ENCODE measurements around the gene OR7C1. TPM values are rescaled to one million over a fixed set of nuclear protein-coding genes. Genes with fewer than 3 reads are reported as not detected.

The OR7C1 gene
- total RNA-seq, 1 donor, result not detected

DNA sequence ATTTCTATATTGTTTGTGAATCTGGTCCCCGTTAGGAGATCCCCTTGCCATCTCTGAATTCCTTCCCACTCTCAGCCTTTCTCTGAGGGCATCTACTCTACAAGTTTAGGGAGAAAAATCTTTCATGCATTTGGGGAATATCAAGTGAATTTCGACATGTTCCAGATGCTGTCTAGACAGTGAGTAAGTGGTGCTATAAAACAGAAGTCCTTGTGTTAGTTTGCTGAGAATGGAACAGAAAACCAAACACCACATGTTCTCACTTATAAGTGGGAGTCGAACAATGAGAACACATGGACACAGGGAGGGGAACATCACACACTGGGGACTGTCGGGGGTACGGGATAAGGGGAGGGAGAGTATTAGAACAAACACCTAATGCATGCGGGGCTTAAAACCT is 8.6 kb upstream of the OR7C1 start:
- Histone ChIP-seq H3K79me2 (ENCODE audit: insufficient read depth, low read length) (no peaks in the 10 kb centered on the region), H4K20me1 (ENCODE audit: insufficient read depth, low read length) (no peaks in the 10 kb centered on the region), H3K27ac (ENCODE audit: low read depth, low read length) (no peak overlapping the region), H3K4me2 (ENCODE audit: insufficient read depth, low read length) (no peak overlapping the region), H3K27me3 (ENCODE audit: insufficient read depth, low read length) (no peaks in the 10 kb centered on the region), H3K4me1 (ENCODE audit: insufficient read depth, low read length) (no peaks in the 10 kb centered on the region), H3K4me3 (ENCODE audit: insufficient read depth, low read length) (no peak overlapping the region), H3K36me3 (ENCODE audit: insufficient read depth, low read length) (no peaks in the 10 kb centered on the region), H3K9me3 (ENCODE audit: low read depth, low read length) (no peaks in the 10 kb centered on the region), H2AFZ (ENCODE audit: low read length) (no peak overlapping the region)
- DNase-seq (ENCODE audit: insufficient read length, low spot score, missing footprints), result no peak
- TF ChIP-seq, protein P1, sequence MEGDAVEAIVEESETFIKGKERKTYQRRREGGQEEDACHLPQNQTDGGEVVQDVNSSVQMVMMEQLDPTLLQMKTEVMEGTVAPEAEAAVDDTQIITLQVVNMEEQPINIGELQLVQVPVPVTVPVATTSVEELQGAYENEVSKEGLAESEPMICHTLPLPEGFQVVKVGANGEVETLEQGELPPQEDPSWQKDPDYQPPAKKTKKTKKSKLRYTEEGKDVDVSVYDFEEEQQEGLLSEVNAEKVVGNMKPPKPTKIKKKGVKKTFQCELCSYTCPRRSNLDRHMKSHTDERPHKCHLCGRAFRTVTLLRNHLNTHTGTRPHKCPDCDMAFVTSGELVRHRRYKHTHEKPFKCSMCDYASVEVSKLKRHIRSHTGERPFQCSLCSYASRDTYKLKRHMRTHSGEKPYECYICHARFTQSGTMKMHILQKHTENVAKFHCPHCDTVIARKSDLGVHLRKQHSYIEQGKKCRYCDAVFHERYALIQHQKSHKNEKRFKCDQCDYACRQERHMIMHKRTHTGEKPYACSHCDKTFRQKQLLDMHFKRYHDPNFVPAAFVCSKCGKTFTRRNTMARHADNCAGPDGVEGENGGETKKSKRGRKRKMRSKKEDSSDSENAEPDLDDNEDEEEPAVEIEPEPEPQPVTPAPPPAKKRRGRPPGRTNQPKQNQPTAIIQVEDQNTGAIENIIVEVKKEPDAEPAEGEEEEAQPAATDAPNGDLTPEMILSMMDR (IDR thresholded peaks at IDR 0.05; ENCODE audit: extremely low read depth, low read depth, low read length), result no peak

DNA sequence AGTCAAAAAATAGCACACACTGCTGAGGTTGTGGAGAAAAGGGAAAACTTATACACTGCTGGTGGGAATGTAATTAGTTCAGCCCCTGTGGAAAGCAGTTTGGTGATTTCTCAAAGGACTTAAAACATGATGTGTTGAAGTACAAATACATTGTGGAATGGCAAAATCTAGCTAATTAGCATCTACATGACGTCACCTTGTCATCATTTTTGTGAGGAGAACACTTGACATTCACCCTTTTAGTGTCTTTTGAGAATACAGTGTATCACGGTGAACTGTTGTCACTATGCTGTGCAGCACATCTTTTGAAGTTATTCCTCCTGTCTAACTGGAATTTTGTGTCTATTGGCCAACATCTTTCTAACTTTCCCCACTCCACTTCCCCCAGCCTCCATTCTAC is 8.2 kb upstream of the OR7C1 start:
- DNase-seq (ENCODE audit: insufficient read length, low spot score, missing footprints), result no peak
- Histone ChIP-seq H3K9me3 (ENCODE audit: low read depth, low read length) (no peaks in the 10 kb centered on the region), H4K20me1 (ENCODE audit: insufficient read depth, low read length) (no peaks in the 10 kb centered on the region), H3K4me1 (ENCODE audit: insufficient read depth, low read length) (no peaks in the 10 kb centered on the region), H3K36me3 (ENCODE audit: insufficient read depth, low read length) (no peaks in the 10 kb centered on the region), H3K79me2 (ENCODE audit: insufficient read depth, low read length) (no peaks in the 10 kb centered on the region), H3K4me3 (ENCODE audit: insufficient read depth, low read length) (no peak overlapping the region), H3K27me3 (ENCODE audit: insufficient read depth, low read length) (no peaks in the 10 kb centered on the region), H2AFZ (ENCODE audit: low read length) (no peak overlapping the region), H3K4me2 (ENCODE audit: insufficient read depth, low read length) (no peak overlapping the region), H3K27ac (ENCODE audit: low read depth, low read length) (no peak overlapping the region)
- TF ChIP-seq, protein P1 (IDR thresholded peaks at IDR 0.05; ENCODE audit: extremely low read depth, low read depth, low read length), result no peak

DNA sequence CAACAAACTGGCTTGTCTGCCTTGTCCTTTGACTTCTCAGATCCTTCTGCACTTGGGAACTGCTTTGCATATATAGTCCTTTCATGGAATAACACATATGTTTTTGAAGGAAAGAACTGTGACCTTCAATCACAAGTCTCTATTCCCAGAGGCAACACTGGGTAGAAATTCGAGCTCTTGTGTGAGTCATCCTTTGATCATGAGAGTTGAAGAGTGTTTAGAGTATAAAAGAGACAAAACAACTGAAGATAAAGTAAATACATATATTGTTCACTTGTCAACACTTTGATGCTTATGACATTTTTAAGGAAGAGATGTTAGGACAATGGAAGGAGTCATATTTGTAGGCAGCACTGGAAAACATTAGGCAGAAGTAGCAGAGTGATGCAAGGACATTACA is 5.2 kb upstream of the OR7C1 start:
- H3K4me3 ChIP-seq (ENCODE audit: insufficient read depth, low read length), result no peak overlapping the region
- no peaks in the 10 kb centered on the region for H3K79me2 ChIP-seq (ENCODE audit: insufficient read depth, low read length)
- TF ChIP-seq, protein P1 (IDR thresholded peaks at IDR 0.05; ENCODE audit: extremely low read depth, low read depth, low read length), result no peak
- no peaks in the 10 kb centered on the region for H4K20me1 ChIP-seq (ENCODE audit: insufficient read depth, low read length)
- H3K4me1 ChIP-seq (ENCODE audit: insufficient read depth, low read length), result no peaks in the 10 kb centered on the region
- no peak overlapping the region for H3K27ac ChIP-seq (ENCODE audit: low read depth, low read length)
- no peaks in the 10 kb centered on the region for H3K9me3 ChIP-seq (ENCODE audit: low read depth, low read length)
- no peaks in the 10 kb centered on the region for H3K27me3 ChIP-seq (ENCODE audit: insufficient read depth, low read length)
- H3K36me3 ChIP-seq (ENCODE audit: insufficient read depth, low read length), result no peaks in the 10 kb centered on the region
- no peak overlapping the region for H3K4me2 ChIP-seq (ENCODE audit: insufficient read depth, low read length)
- no peak overlapping the region for H2AFZ ChIP-seq (ENCODE audit: low read length)
- DNase-seq (ENCODE audit: insufficient read length, low spot score, missing footprints), result no peak

DNA sequence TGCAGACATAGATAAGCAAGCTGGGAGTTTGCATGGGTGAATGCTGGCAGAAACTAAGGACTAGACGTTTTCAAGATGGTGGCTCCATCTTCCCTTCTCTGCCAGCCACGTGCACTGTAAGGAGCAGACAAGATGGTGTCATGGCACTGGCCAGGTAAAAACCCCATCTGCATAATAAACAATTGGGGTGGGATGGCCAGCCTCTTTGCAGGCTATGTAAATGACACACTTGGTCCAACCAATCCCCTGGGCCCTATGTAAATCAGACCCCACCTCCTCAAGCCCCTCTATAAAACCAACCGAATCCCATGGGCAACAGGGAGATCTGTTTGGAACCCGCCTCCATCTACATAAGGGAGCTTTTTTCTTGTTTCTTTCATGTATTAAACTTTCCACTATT is 2.4 kb upstream of the OR7C1 start:
- no peak for DNase-seq (ENCODE audit: insufficient read length, low spot score, missing footprints)
- no peaks in the 10 kb centered on the region for H3K9me3 ChIP-seq (ENCODE audit: low read depth, low read length)
- H4K20me1 ChIP-seq (ENCODE audit: insufficient read depth, low read length), result no peaks in the 10 kb centered on the region
- H3K4me2 ChIP-seq (ENCODE audit: insufficient read depth, low read length), result no peak overlapping the region
- no peak overlapping the region for H3K27ac ChIP-seq (ENCODE audit: low read depth, low read length)
- H2AFZ ChIP-seq (ENCODE audit: low read length), result no peak overlapping the region
- H3K4me3 ChIP-seq (ENCODE audit: insufficient read depth, low read length), result no peak overlapping the region
- TF ChIP-seq, protein P1 (IDR thresholded peaks at IDR 0.05; ENCODE audit: extremely low read depth, low read depth, low read length), result no peak
- no peaks in the 10 kb centered on the region for H3K79me2 ChIP-seq (ENCODE audit: insufficient read depth, low read length)
- H3K27me3 ChIP-seq (ENCODE audit: insufficient read depth, low read length), result no peaks in the 10 kb centered on the region
- no peaks in the 10 kb centered on the region for H3K4me1 ChIP-seq (ENCODE audit: insufficient read depth, low read length)
- no peaks in the 10 kb centered on the region for H3K36me3 ChIP-seq (ENCODE audit: insufficient read depth, low read length)
